Activated CD4-positive, alpha-beta T cell treated with anti-CD3 and anti-CD28 coated beads, Interleukin-2, amount 50 U/mL, for 48 hours (primary cell): ENCODE measurements around the gene TOLLIP.
"Not testable (repeated sequence)": the region's sequence is repeated elsewhere in the genome, so short reads cannot be mapped to it uniquely, and the experiment has no call there.

Source experiments
- DNase-seq, 2 experiments: peaks; one replicate each; pipeline ENCODE4 v3.0.0-alpha.2; 2020

Gene TOLLIP

GRCh38 chr11:1279674-1280055, 29.8 kb downstream of the TOLLIP start:
- DNase-seq, result no peak

- no peak for DNase-seq
Measured at GRCh38 chr11:1278766-1279673, 30.4 kb downstream of the TOLLIP start.

GRCh38 chr11:1277936-1278512, 31.4 kb downstream of the TOLLIP start:
- no peak for DNase-seq

- no peak for DNase-seq
Measured at GRCh38 chr11:1276866-1277615, 32.4 kb downstream of the TOLLIP start.

GRCh38 chr11:1276041-1276790, 33.2 kb downstream of the TOLLIP start:
- DNase-seq, result no peak

- DNase-seq, result no peak
Measured at GRCh38 chr11:1275021-1275420, 34.4 kb downstream of the TOLLIP start.

- no peak for DNase-seq
Measured at GRCh38 chr11:1274501-1274900, 34.9 kb downstream of the TOLLIP start.

- no peak for DNase-seq
Measured at GRCh38 chr11:1272531-1272930, 36.9 kb downstream of the TOLLIP start.

GRCh38 chr11:1271927-1272326, 37.5 kb downstream of the TOLLIP start:
- no peak for DNase-seq

GRCh38 chr11:1271406-1271805, 38.0 kb downstream of the TOLLIP start:
- no peak for DNase-seq

- DNase-seq, result no peak
Measured at GRCh38 chr11:1271002-1271401, 38.4 kb downstream of the TOLLIP start.

- DNase-seq, result no peak
Measured at GRCh38 chr11:1270476-1270875, 39.0 kb downstream of the TOLLIP start.

- DNase-seq, result no peak
Measured at GRCh38 chr11:1269957-1270356, 39.5 kb downstream of the TOLLIP start.

- no peak for DNase-seq
Measured at GRCh38 chr11:1267441-1268100, 41.9 kb downstream of the TOLLIP start.

- DNase-seq, result not testable (repeated sequence)
Measured at GRCh38 chr11:1266976-1267375, 42.5 kb downstream of the TOLLIP start.

GRCh38 chr11:1265480-1265879, 44.0 kb downstream of the TOLLIP start:
- DNase-seq, result not testable (repeated sequence)

GRCh38 chr11:1264444-1264843, 45.0 kb downstream of the TOLLIP start:
- DNase-seq, result peak; percentile 30 to 53

GRCh38 chr11:1263010-1263409, 46.4 kb downstream of the TOLLIP start:
- DNase-seq, result peak in 1 of 2 experiments; percentile 11

GRCh38 chr11:1262172-1263006, 47.0 kb downstream of the TOLLIP start:
- DNase-seq, result peak; percentile 96

GRCh38 chr11:1261241-1262071, 48.0 kb downstream of the TOLLIP start:
- no peak for DNase-seq
